AG04450 (cell line): ENCODE results near the gene NEUROD6. TPM values are rescaled to one million over a fixed set of nuclear protein-coding genes. Genes with fewer than 3 reads are reported as not detected.

Experiments
- CTCF ChIA-PET: fragments of 300-600, 350-600 bp; formaldehyde crosslinking; extraction: SDS; loops from one replicate; lab custom pipeline; 2022; ENCODE audit warnings: antibody characterized with exemption, inconsistent platforms; lab: Charles Lee
- POLR2A ChIA-PET: fragments of 350-600 bp; formaldehyde crosslinking; extraction: SDS; loops from one replicate; lab custom pipeline; 2021; ENCODE audit warnings: antibody characterized with exemption, inconsistent platforms; lab: Yijun Ruan, JAX
- DNase-seq: peaks from one replicate; pipeline ENCODE4 v3.0.0-alpha.2; 2011; ENCODE audit warnings: low read depth, low spot score
- H3K27ac ChIP-seq: one replicate; pipeline ENCODE4 v1.5.1; 2012; ENCODE audit warnings: low read depth, low read length, control low read depth
- H3K27me3 ChIP-seq: one replicate; pipeline ENCODE4 v1.6.0; 2012; ENCODE audit warnings: low read length; ENCODE audit not compliant: control insufficient read depth, insufficient read depth
- H3K4me3 ChIP-seq: 2 replicates; pipeline ENCODE4 v1.5.1; 2011; ENCODE audit warnings: mild to moderate bottlenecking, low read depth, low read length, control low read depth
- H3K9me3 ChIP-seq: 2 replicates; pipeline ENCODE4 v1.5.1; 2012; ENCODE audit warnings: low read length; ENCODE audit not compliant: control insufficient read depth, insufficient read depth
- polyA plus RNA-seq: library from polyadenylated mRNA; depleted of rRNA; stranded (reverse); fragments of >200 nt; gene quantifications from 2 replicates; pipeline ENCODE4 v1.2.3, GENCODE V29; 2011; rRNA removed
- small RNA-seq: library from RNA; depleted of rRNA; stranded (forward); fragments of <200 nt; gene quantifications from one replicate; pipeline ENCODE3, GENCODE V24; 2012; ENCODE audit warnings: low read depth; ENCODE audit not compliant: insufficient read length
- TF ChIP-seq, protein P1 (sequence below): IDR thresholded peaks from 2 replicates; pipeline ENCODE4 v1.5.1; 2011; ENCODE audit warnings: low read depth, low read length, control low read depth, inconsistent platforms

Gene NEUROD6
- polyA plus RNA-seq, 1 experiment: not detected

DNA sequence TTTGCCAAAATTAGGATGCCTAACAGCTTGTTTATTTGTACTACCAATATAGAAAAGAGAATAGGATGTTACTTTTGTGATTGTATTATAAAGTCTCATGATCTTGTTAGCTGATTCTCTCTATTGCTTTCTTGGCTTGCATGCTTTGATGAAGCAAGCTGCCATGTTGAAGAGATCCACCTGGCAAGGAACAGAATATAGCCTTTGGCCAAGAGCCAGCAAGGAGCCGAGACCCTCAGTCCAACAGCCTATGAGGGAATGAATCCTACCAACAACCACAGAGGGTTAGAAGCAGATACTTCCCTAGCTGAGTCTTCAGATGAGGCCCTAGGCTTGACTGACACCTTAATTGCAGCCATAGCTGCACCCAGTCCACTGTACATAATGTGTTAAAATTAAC is 41.2 kb downstream of the NEUROD6 start:
- H3K27ac ChIP-seq: no peak overlapping the region
- no peaks in the 10 kb centered on the region for H3K9me3 ChIP-seq
- no peak for DNase-seq
- TF ChIP-seq, protein P1, sequence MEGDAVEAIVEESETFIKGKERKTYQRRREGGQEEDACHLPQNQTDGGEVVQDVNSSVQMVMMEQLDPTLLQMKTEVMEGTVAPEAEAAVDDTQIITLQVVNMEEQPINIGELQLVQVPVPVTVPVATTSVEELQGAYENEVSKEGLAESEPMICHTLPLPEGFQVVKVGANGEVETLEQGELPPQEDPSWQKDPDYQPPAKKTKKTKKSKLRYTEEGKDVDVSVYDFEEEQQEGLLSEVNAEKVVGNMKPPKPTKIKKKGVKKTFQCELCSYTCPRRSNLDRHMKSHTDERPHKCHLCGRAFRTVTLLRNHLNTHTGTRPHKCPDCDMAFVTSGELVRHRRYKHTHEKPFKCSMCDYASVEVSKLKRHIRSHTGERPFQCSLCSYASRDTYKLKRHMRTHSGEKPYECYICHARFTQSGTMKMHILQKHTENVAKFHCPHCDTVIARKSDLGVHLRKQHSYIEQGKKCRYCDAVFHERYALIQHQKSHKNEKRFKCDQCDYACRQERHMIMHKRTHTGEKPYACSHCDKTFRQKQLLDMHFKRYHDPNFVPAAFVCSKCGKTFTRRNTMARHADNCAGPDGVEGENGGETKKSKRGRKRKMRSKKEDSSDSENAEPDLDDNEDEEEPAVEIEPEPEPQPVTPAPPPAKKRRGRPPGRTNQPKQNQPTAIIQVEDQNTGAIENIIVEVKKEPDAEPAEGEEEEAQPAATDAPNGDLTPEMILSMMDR: no peak
- ChIA-PET CTCF (no interaction called here), POLR2A (no interaction called here)
- H3K4me3 ChIP-seq: no peak overlapping the region
- H3K27me3 ChIP-seq: no peaks in the 10 kb centered on the region

DNA sequence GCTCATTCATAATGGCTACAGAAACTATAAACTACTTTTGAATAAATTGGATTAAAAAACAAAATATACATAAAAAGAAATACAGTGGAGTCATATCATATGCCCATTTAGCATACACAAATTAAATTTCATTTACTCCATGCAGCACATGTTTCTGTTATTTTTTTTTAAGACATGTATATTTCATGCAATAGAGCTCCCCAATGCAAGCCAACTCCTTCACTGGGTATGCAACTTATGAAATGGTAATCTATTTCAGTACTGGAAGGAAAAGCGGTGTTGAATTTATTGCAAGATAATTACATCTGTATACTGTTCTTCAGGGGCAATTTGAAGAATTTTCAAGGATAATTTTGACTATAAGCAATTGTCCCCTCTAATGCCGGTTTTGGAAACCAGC is 49.9 kb downstream of the NEUROD6 start:
- no peaks in the 10 kb centered on the region for H3K27me3 ChIP-seq
- ChIA-PET CTCF (no interaction called here), POLR2A (no interaction called here)

More for the DNA sequence above, 49.9 kb downstream of the NEUROD6 start:
- DNase-seq: no peak
- no peaks in the 10 kb centered on the region for H3K9me3 ChIP-seq
- no peak overlapping the region for H3K4me3 ChIP-seq
- TF ChIP-seq, protein P1: no peak
- no peak overlapping the region for H3K27ac ChIP-seq

Small RNAs within 50 kb of the gene (small RNA-seq; reads per million reads assigned to genes)
- not detected for gene AC006380.1

Other genes with a start within 250 kb of the NEUROD6 start
- not detected in 2 replicates for gene ITPRID1, start 173.4 kb upstream of the NEUROD6 start, polyA plus RNA-seq